HEK293 (cell line): ENCODE data around the gene KLHL17.

Experiments
- BCL11A ChIP-seq: fragments of 450-650 bp; formaldehyde crosslinking; IDR thresholded peaks from 2 replicates; pipeline ENCODE4 v1.5.1; 2016; ENCODE audit warnings: low read depth, missing biosample characterization, missing genetic modification characterization
- GLI4 ChIP-seq: fragments of 450-650 bp; formaldehyde crosslinking; IDR thresholded peaks from 2 replicates; pipeline ENCODE4 v1.5.1; 2016; ENCODE audit warnings: missing biosample characterization, missing genetic modification characterization
- HOXA7 ChIP-seq: sonication (generic); formaldehyde crosslinking; IDR thresholded peaks from 2 replicates; pipeline ENCODE4 v1.8.1; 2022; ENCODE audit warnings: missing genetic modification reagents, borderline replicate concordance
- HOXC10 ChIP-seq: sonication (generic); formaldehyde crosslinking; IDR thresholded peaks from 2 replicates; pipeline ENCODE4 v1.8.1; 2023; ENCODE audit warnings: mild to moderate bottlenecking, missing genetic modification reagents
- KLF1 ChIP-seq: fragments of 450-650 bp; formaldehyde crosslinking; IDR thresholded peaks from 2 replicates; pipeline ENCODE4 v1.5.1; 2016; ENCODE audit warnings: missing biosample characterization, missing genetic modification characterization
- KLF8 ChIP-seq: fragments of 450-650 bp; formaldehyde crosslinking; IDR thresholded peaks from 2 replicates; pipeline ENCODE4 v1.5.1; 2016; ENCODE audit warnings: missing biosample characterization, missing genetic modification characterization
- RBAK ChIP-seq: fragments of 450-650 bp; formaldehyde crosslinking; IDR thresholded peaks from 2 replicates; pipeline ENCODE4 v1.5.1; 2016; ENCODE audit warnings: missing biosample characterization, missing genetic modification characterization
- SALL2 ChIP-seq: fragments of 450-650 bp; formaldehyde crosslinking; IDR thresholded peaks from 2 replicates; pipeline ENCODE4 v1.5.0; 2017; ENCODE audit warnings: missing biosample characterization, mild to moderate bottlenecking, missing genetic modification characterization, borderline replicate concordance
- SP7 ChIP-seq: fragments of 450-650 bp; formaldehyde crosslinking; IDR thresholded peaks from 2 replicates; pipeline ENCODE4 v1.5.1; 2016; ENCODE audit warnings: missing biosample characterization, missing genetic modification characterization
- YY1 ChIP-seq: fragments of 450-650 bp; formaldehyde crosslinking; IDR thresholded peaks from 2 replicates; pipeline ENCODE4 v1.5.1; 2018; ENCODE audit warnings: missing biosample characterization, missing genetic modification characterization
- ZBTB48 ChIP-seq: fragments of 450-650 bp; formaldehyde crosslinking; IDR thresholded peaks from 2 replicates; pipeline ENCODE4 v1.5.1; 2016; ENCODE audit warnings: missing biosample characterization, missing genetic modification characterization
- ZNF169 ChIP-seq: fragments of 450-650 bp; formaldehyde crosslinking; IDR thresholded peaks from 2 replicates; pipeline ENCODE4 v1.5.1; 2016; ENCODE audit warnings: missing biosample characterization, missing genetic modification characterization
- ZNF341 ChIP-seq: fragments of 450-650 bp; formaldehyde crosslinking; IDR thresholded peaks from 2 replicates; pipeline ENCODE4; 2016; ENCODE audit warnings: low read depth, missing biosample characterization, missing genetic modification characterization
- ZNF366 ChIP-seq: fragments of 450-650 bp; formaldehyde crosslinking; conservative IDR thresholded peaks from 2 replicates; pipeline ENCODE4 v1.5.1; 2016; ENCODE audit warnings: missing biosample characterization, missing genetic modification characterization
- ZNF37A ChIP-seq: fragments of 450-650 bp; IDR thresholded peaks from 2 replicates; pipeline ENCODE4 v1.5.1; 2018; ENCODE audit warnings: missing biosample characterization, missing genetic modification characterization
- ZNF426 ChIP-seq: fragments of 450-650 bp; formaldehyde crosslinking; IDR thresholded peaks from 2 replicates; pipeline ENCODE4 v1.5.1; 2017; ENCODE audit warnings: missing biosample characterization, missing genetic modification characterization, mild to moderate bottlenecking, inconsistent platforms, moderate library complexity
- ZNF514 ChIP-seq: fragments of 450-650 bp; formaldehyde crosslinking; IDR thresholded peaks from 2 replicates; pipeline ENCODE4 v1.5.1; 2016; ENCODE audit warnings: missing biosample characterization, missing genetic modification characterization
- ZNF544 ChIP-seq: fragments of 450-650 bp; formaldehyde crosslinking; IDR thresholded peaks from 2 replicates; pipeline ENCODE4 v1.5.0; 2017; ENCODE audit warnings: missing biosample characterization, missing genetic modification characterization
- ZNF654 ChIP-seq: fragments of 450-650 bp; formaldehyde crosslinking; IDR thresholded peaks from 2 replicates; pipeline ENCODE4 v1.5.1; 2016; ENCODE audit warnings: low read depth, missing biosample characterization, missing genetic modification characterization
- ZSCAN30 ChIP-seq: fragments of 450-650 bp; IDR thresholded peaks from 2 replicates; pipeline ENCODE4 v1.5.1; 2018; ENCODE audit warnings: missing biosample characterization, mild to moderate bottlenecking, missing genetic modification characterization, moderate library complexity
- TF ChIP-seq, protein P1 (sequence below): fragments of 450-650 bp; formaldehyde crosslinking; IDR thresholded peaks from 2 replicates; pipeline ENCODE4 v1.5.1; 2016; ENCODE audit warnings: missing biosample characterization, missing genetic modification characterization
- TF ChIP-seq, protein P2 (sequence below): fragments of 450-650 bp; formaldehyde crosslinking; IDR thresholded peaks from 2 replicates; pipeline ENCODE4 v1.5.1; 2016; ENCODE audit warnings: missing biosample characterization, missing genetic modification characterization
- TF ChIP-seq, protein P3 (sequence below): fragments of 450-650 bp; formaldehyde crosslinking; IDR thresholded peaks from 2 replicates; pipeline ENCODE4 v1.5.1; 2016; ENCODE audit warnings: missing biosample characterization, missing genetic modification characterization
- TF ChIP-seq, protein P4 (sequence below): fragments of 450-650 bp; formaldehyde crosslinking; IDR thresholded peaks from 2 replicates; pipeline ENCODE4 v1.5.1; 2016; ENCODE audit warnings: missing biosample characterization, missing genetic modification characterization
- TF ChIP-seq, protein P5 (sequence below): fragments of 450-650 bp; formaldehyde crosslinking; IDR thresholded peaks from 2 replicates; pipeline ENCODE4 v1.5.1; 2016; ENCODE audit warnings: missing biosample characterization, missing genetic modification characterization
- TF ChIP-seq, protein P6 (sequence below): fragments of 450-650 bp; formaldehyde crosslinking; IDR thresholded peaks from 2 replicates; pipeline ENCODE4 v1.5.1; 2016; ENCODE audit warnings: missing biosample characterization, missing genetic modification characterization, borderline replicate concordance

The KLHL17 gene

DNA sequence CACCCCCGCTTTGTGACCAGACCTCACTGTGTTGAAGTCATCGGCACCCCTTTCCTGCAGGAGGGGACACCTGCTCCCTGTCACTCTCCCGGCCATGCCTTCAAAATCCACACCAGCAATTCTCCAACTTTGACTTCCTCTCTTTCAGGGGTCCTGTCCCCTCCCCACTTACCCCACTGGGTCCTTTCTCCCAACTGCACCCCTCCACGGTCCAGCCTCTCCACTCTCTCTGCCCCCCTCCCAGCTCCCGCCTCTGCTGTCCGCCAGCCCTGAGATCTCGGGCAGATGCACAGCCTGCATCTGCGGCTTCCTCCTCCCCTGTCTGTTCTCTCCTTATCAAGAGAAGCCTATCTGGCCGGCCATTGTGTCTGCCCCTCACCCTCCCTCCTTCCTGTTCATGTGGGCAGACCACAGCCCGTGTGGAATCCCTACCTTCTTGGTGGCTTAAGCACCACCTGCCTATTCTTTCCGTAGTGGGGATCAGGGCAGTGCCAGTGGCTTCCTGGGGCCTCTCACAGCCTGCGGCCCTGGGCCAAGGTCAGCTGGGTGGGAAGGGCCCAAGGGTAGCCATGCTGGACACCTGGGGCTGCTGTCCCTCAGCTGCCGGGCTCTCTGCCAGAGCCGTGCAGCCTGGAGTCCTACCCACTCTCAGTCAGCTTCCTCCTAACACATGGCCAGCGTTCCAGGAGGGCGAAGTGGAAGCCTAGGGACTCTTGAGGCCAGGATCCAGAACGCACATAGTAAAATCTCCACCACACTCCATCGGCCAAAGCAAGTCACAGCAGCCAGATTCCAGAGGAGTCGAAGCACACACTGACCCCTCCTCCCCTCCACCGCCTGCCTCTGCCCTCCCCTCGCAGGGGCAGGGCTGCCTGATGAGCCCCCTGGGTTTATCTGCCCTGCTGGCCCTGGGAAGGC, 44.7 kb downstream of the KLHL17 start (continued):
- TF ChIP-seq ZNF169 (tag by site-specific recombination), result no peak
- TF ChIP-seq SALL2, result no peak
- TF ChIP-seq ZBTB48 (tag by site-specific recombination), result no peak
- peak; percentile 34; the same call in 1 of the 2 replicates for TF ChIP-seq SP7 (tag by site-specific recombination)
- TF ChIP-seq RBAK (tag by site-specific recombination), result no peak
- TF ChIP-seq, protein P1, sequence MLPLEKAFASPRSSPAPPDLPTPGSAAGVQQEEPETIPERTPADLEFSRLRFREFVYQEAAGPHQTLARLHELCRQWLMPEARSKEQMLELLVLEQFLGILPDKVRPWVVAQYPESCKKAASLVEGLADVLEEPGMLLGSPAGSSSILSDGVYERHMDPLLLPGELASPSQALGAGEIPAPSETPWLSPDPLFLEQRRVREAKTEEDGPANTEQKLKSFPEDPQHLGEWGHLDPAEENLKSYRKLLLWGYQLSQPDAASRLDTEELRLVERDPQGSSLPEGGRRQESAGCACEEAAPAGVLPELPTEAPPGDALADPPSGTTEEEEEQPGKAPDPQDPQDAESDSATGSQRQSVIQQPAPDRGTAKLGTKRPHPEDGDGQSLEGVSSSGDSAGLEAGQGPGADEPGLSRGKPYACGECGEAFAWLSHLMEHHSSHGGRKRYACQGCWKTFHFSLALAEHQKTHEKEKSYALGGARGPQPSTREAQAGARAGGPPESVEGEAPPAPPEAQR (tag by site-specific recombination), result no peak
- peak; percentile 90 for TF ChIP-seq ZNF341 (tag by site-specific recombination)
- 0 out of 2 replicates have a peak, but pooled peaks have one; percentile 6 for TF ChIP-seq BCL11A (tag by site-specific recombination)
- TF ChIP-seq, protein P2, sequence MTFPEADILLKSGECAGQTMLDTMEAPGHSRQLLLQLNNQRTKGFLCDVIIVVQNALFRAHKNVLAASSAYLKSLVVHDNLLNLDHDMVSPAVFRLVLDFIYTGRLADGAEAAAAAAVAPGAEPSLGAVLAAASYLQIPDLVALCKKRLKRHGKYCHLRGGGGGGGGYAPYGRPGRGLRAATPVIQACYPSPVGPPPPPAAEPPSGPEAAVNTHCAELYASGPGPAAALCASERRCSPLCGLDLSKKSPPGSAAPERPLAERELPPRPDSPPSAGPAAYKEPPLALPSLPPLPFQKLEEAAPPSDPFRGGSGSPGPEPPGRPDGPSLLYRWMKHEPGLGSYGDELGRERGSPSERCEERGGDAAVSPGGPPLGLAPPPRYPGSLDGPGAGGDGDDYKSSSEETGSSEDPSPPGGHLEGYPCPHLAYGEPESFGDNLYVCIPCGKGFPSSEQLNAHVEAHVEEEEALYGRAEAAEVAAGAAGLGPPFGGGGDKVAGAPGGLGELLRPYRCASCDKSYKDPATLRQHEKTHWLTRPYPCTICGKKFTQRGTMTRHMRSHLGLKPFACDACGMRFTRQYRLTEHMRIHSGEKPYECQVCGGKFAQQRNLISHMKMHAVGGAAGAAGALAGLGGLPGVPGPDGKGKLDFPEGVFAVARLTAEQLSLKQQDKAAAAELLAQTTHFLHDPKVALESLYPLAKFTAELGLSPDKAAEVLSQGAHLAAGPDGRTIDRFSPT (tag by site-specific recombination), result peak; percentile 52
- TF ChIP-seq ZNF514 (tag by site-specific recombination), result no peak
- no peak for TF ChIP-seq ZNF426 (tag by site-specific recombination)
- TF ChIP-seq, protein P3, sequence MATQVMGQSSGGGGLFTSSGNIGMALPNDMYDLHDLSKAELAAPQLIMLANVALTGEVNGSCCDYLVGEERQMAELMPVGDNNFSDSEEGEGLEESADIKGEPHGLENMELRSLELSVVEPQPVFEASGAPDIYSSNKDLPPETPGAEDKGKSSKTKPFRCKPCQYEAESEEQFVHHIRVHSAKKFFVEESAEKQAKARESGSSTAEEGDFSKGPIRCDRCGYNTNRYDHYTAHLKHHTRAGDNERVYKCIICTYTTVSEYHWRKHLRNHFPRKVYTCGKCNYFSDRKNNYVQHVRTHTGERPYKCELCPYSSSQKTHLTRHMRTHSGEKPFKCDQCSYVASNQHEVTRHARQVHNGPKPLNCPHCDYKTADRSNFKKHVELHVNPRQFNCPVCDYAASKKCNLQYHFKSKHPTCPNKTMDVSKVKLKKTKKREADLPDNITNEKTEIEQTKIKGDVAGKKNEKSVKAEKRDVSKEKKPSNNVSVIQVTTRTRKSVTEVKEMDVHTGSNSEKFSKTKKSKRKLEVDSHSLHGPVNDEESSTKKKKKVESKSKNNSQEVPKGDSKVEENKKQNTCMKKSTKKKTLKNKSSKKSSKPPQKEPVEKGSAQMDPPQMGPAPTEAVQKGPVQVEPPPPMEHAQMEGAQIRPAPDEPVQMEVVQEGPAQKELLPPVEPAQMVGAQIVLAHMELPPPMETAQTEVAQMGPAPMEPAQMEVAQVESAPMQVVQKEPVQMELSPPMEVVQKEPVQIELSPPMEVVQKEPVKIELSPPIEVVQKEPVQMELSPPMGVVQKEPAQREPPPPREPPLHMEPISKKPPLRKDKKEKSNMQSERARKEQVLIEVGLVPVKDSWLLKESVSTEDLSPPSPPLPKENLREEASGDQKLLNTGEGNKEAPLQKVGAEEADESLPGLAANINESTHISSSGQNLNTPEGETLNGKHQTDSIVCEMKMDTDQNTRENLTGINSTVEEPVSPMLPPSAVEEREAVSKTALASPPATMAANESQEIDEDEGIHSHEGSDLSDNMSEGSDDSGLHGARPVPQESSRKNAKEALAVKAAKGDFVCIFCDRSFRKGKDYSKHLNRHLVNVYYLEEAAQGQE, result peak; percentile 23; the same call in 1 of the 2 replicates
- TF ChIP-seq, protein P4, sequence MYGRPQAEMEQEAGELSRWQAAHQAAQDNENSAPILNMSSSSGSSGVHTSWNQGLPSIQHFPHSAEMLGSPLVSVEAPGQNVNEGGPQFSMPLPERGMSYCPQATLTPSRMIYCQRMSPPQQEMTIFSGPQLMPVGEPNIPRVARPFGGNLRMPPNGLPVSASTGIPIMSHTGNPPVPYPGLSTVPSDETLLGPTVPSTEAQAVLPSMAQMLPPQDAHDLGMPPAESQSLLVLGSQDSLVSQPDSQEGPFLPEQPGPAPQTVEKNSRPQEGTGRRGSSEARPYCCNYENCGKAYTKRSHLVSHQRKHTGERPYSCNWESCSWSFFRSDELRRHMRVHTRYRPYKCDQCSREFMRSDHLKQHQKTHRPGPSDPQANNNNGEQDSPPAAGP (tag by site-specific recombination), result peak; percentile 14; the same call in 1 of the 2 replicates
- TF ChIP-seq YY1 (tag by site-specific recombination), result 0 out of 2 replicates have a peak, but pooled peaks have one; percentile 35
- TF ChIP-seq HOXC10 (CRISPR knock-in tag), result no peak
- no peak for TF ChIP-seq ZNF654
- TF ChIP-seq, protein P5, sequence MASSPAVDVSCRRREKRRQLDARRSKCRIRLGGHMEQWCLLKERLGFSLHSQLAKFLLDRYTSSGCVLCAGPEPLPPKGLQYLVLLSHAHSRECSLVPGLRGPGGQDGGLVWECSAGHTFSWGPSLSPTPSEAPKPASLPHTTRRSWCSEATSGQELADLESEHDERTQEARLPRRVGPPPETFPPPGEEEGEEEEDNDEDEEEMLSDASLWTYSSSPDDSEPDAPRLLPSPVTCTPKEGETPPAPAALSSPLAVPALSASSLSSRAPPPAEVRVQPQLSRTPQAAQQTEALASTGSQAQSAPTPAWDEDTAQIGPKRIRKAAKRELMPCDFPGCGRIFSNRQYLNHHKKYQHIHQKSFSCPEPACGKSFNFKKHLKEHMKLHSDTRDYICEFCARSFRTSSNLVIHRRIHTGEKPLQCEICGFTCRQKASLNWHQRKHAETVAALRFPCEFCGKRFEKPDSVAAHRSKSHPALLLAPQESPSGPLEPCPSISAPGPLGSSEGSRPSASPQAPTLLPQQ (tag by site-specific recombination), result no peak
- TF ChIP-seq ZNF544 (tag by site-specific recombination), result no peak
- TF ChIP-seq, protein P6, sequence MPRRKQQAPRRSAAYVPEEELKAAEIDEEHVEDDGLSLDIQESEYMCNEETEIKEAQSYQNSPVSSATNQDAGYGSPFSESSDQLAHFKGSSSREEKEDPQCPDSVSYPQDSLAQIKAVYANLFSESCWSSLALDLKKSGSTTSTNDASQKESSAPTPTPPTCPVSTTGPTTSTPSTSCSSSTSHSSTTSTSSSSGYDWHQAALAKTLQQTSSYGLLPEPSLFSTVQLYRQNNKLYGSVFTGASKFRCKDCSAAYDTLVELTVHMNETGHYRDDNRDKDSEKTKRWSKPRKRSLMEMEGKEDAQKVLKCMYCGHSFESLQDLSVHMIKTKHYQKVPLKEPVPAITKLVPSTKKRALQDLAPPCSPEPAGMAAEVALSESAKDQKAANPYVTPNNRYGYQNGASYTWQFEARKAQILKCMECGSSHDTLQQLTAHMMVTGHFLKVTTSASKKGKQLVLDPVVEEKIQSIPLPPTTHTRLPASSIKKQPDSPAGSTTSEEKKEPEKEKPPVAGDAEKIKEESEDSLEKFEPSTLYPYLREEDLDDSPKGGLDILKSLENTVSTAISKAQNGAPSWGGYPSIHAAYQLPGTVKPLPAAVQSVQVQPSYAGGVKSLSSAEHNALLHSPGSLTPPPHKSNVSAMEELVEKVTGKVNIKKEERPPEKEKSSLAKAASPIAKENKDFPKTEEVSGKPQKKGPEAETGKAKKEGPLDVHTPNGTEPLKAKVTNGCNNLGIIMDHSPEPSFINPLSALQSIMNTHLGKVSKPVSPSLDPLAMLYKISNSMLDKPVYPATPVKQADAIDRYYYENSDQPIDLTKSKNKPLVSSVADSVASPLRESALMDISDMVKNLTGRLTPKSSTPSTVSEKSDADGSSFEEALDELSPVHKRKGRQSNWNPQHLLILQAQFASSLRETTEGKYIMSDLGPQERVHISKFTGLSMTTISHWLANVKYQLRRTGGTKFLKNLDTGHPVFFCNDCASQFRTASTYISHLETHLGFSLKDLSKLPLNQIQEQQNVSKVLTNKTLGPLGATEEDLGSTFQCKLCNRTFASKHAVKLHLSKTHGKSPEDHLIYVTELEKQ (tag by site-specific recombination), result no peak
- 0 out of 2 replicates have a peak, but pooled peaks have one; percentile 6 for TF ChIP-seq ZSCAN30 (tag by site-specific recombination)
- TF ChIP-seq KLF1, result peak; percentile 5; the same call in 1 of the 2 replicates
- no peak for TF ChIP-seq HOXA7 (CRISPR knock-in tag)
- no peak for TF ChIP-seq ZNF37A
- no peak for TF ChIP-seq KLF8 (tag by site-specific recombination)
- TF ChIP-seq GLI4 (tag by site-specific recombination), result no peak
- 0 out of 2 replicates have a peak, but pooled peaks have one; percentile 17 for TF ChIP-seq ZNF366 (tag by site-specific recombination)
